Esophagus muscularis mucosa (tissue), 4 donors: ENCODE measurements around the gene SOCS7.

Experiments
- CTCF ChIP-seq, 3 experiments: fragments of 200-600 bp in 2 of 3; fragments of 450-650 bp in 1 of 3; sonication (generic) in 2 of 3; IDR thresholded peaks; one replicate each; pipeline ENCODE4 v1.5.1; 2017 to 2019; ENCODE audit warnings: antibody characterized with exemption in 3 of 3, mild to moderate bottlenecking in 2 of 3, moderate library complexity in 1 of 3
- EP300 ChIP-seq: sonication (generic); formaldehyde crosslinking; IDR thresholded peaks from one replicate; pipeline ENCODE4 v1.6.1; 2017; ENCODE audit warnings: antibody characterized with exemption
- POLR2AphosphoS5 ChIP-seq, 2 donors: sonication (generic); formaldehyde crosslinking; IDR thresholded peaks; one replicate each; pipeline ENCODE4 v1.6.1; 2017; ENCODE audit warnings: antibody characterized with exemption in 2 of 2

- TF ChIP-seq CTCF (IDR thresholded peaks at IDR 0.05) (no peak), POLR2AphosphoS5 (IDR thresholded peaks at IDR 0.05) (no peak), EP300 (no peak)
Observed at GRCh38 chr17:38325221-38325851, 26.3 kb upstream of the SOCS7 start.
